AG08395 (cell line): ENCODE results near the gene SLC41A2.
"Not testable (repeated sequence)": the region's sequence is repeated elsewhere in the genome, so short reads cannot be mapped to it uniquely, and the experiment has no call there.

Experiments used
- DNase-seq: peaks from one replicate; pipeline ENCODE4 v3.0.0; 2012; ENCODE audit warnings: mixed read lengths, low spot score

The SLC41A2 gene

DNA sequence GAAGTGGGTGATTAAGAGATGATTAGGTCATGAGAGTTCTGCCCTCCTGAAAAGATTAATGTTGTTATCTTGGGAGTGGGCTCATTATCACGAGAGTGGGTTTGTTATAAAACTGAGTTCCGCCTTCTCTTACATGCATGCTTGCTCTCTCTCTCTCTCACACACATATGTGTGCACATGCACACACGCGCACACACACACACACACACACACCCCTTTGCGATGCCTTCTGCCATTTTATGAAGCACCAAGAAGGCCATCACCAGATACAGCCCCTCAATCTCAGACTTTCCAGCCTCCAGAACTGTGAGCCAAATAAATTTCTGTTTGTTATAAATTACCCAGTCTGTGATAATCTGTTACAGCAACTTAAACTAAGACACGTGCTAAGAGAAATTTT lies 5.7 kb upstream of the SLC41A2 start:
- no peak for DNase-seq

DNA sequence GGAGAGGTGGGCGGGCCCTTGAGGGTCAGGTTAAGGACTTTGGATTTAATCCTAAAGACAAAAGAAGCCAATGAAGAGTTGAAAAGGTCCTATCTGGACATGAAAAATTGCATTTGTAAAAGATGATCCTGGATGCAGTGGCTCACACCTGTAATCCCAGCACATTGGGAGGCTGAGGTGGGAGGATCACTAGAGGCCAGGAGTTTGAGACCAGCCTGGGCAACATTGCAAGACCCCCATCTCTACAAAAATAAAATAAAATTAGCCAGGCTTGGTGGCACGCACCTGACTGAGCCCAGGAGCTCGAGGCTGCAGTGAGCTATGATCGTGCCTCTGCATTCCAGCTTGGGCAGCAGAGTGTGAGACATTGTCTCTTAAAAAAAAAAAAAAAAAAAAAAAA lies 2.4 kb upstream of the SLC41A2 start:
- no peak for DNase-seq

DNA sequence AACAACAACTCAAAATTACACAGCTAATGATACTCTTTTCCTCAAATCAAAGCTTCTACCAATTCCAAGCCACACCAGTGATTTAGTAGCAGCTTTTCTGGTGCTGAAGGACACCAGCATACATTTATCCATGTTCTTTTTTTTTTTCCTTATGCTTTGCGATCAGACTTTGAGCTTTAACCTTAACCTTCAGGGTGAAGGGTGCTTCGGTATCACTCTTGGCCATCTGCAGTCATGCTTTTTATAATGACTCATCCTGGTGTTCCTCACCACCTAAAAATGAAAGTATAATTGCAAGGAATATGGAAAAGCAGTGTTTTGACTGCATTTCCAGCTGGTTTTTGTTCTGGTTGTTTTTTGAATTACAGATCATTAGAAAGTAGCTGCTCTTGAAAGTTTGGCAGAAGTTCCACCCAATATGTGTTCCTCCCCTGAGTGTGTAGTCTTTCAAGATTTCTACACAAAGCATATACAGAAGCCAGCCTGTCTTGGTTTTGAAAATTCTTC lies 1.3 kb upstream of the SLC41A2 start:
- peak; percentile 50 for DNase-seq

DNA sequence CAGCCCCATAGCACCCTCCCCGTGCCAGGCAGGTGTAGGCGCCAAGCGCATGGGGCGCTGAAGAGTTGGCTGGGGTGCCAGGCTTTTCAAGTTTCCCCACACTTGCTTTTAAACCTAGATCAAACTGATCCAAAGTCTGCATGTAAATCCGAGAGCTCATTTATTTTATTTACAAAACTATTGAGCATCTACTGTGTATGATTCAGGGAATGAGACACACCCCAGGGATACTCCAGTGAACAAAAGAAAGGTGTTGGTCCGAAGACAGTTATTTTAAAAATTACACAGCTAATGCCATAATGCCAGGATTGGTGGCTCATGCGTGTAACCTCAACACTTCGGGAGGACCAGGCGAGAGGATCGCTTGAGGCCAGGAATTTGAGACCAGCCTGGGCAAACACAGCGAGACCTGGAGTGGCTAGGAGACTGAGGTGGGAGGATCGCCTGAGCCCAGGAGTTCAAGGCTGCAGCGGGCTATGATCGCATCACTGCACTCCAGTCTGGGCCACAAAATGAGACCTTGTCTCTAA lies 780 bp upstream of the SLC41A2 start:
- DNase-seq: no peak

DNA sequence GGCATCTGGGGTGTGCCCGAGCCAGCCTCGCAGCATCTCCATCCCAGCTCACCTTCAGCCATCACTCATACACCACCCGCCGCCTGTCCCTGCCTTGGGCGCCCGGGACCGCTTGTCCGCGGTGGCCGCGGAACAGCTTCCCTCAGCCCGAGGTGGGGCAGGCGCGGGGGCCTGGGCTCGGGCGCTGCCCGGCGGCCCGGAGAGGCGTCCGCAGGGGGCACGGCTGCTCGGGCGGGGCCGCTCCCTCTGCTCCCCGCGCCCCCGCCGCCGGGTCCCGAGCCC lies 430 bp downstream of the SLC41A2 start:
- peak; percentile 21 for DNase-seq

DNA sequence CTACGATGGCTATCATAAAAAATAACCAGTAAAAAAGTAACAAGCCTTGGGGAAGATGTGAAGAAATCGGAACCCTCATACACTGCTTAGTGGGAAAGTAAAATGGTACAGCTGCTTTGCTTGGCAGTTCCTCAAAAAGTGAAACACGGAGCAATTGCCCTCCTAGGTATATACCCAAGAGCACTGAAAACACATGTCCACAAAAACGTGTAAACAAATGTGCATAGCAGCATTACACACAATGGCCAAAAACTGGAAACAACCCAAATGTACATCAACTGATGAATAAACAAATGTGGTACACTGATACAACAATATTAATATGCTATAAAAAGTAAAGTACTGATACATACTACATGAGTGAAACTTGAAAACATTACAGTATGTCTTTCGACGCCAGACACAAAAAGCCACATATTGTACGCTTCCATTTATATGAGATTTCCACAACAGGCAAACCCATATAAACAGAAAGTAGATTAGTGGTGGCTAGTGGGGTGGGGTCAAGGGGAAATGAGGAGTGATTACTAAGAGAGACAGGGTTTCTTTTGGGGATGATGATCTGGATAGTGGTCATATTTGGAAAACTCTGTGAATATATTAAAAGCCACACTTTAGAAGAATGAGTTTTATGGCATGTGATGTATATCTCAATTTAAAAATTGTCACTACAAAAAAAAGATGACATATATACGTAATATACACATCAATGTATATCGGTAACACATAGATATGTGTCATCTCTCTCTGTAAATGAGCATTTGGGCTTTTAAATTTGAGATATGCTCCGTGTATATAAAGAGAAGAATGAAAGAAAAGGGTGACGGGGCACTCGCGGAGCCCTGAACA lies 996 bp downstream of the SLC41A2 start:
- DNase-seq: no peak

DNA sequence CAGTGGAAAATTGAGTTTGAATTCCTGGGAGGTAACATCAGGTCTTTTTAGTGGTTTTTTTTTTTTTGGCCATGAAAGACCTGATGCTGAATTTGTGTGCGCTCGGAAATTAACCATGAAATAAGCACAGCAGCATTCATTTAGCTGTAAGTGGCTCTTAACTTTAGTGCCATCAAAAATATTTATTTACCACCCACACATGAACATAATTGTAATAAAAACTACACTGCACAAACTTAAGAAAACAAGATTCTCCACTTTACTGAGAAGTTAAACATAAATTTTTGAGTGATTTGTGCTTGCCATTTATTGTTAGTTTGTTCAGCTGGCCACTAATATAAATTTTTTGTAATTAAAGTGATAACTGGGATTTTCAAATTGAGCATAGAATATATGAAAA lies 2.4 kb downstream of the SLC41A2 start:
- DNase-seq: no peak

DNA sequence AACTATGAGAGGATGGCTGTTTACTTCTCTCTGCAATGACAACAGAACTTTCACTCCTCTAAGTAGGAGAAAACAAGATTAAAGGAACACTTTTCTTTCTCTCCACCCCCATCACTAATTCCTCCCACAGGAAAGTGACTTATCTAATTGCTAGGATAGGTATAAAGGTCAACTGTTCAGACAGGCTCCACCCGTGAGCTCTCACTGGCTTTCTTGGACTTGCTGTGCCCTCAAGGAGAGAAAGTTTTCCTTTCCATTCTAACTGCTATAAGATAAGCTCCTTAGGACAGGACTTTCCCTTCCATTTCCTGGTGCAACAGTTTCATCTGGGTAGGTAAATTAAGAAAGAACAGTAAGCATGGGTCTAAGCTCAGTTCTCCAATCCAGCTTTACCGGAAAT lies 4.8 kb downstream of the SLC41A2 start:
- no peak for DNase-seq

DNA sequence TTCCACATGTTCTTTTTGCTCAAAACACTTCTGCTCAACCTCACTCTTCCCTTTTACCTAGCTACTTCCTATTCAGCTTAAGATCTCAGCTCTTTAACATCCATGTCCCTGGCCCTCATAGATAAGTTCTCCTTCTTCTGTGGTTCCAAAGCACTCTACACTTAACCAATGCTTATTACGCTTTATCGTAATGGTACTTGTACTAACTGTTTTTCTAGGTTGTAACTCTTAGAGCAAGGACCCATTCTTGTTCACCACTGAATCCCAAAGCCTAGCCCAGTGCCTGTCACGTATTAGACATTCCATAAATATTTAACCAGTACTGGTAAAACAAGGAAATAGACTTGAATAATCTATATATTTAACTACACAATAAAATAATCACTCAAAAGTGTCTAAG lies 5.3 kb downstream of the SLC41A2 start:
- no peak for DNase-seq

DNA sequence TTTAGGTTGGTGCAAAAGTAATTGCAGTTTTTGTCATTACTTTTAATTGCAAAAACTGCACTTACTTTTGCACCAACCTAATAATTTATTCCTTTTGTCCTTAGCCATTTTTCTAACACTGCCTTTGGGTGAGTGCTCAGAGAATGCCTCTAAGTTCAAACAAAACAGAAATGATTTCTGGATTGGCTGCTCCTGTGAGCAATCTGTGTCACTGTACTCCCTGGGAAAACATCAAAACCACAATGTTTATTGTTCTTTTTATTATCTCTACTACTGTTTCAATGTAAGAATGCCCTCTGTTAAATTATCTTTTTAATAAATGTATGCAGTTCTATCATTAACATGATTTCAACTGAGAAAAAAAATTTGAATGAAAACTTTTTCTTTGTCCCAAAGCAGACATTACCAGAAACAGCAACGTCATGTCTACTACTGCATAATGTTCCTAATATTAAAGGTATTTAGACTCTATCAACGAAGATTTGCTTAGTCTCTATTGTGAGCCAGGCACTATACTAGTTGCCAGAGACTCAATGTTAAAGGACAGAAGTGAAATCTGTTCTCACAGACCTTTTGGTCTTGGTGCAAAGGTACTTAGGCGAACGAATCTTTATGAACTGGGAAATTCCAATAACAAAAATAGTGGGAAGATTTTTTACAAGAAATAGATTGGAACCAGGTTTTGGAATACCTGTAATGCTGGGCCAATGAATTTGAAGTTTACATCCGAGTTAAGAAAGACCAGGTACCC lies 6.2 kb downstream of the SLC41A2 start:
- peak; percentile 28 for DNase-seq

DNA sequence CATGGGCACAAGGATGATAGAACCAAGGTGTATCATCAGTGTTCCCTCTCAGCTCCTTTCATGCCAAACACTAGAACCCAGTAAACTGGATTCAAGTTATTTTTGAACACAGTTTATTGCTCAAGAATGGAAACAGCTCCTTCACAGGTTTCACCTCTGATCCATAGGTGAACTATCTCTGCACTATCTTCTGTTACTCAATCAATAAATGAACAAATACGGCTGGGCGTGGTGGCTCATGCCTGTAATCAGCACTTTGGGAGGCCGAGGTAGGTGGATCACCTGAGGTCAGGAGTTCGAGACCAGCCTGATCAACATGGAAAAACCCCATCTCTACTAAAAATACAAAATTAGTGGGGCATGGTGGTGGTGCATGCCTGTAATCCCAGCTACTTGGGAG lies 9.4 kb downstream of the SLC41A2 start:
- DNase-seq: not testable (repeated sequence)

DNA sequence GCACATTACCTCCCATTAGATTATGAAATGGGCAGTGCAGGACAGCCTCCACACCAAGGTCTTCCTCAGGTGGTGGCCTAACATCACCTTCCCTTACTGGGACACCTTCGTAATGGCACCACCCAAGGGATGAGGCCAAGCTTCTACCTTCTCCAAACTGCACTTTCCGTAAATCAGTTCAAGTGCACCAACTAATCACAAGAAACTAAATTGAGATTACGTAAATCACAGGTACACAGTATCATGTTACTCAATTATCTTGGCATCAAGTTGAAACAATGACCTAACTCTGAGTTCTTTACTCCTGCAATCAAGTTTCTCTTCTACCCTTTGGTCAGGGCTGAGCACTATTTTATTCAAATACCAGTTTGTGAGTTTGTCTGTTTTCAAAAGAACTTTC lies 13.8 kb downstream of the SLC41A2 start:
- no peak for DNase-seq

DNA sequence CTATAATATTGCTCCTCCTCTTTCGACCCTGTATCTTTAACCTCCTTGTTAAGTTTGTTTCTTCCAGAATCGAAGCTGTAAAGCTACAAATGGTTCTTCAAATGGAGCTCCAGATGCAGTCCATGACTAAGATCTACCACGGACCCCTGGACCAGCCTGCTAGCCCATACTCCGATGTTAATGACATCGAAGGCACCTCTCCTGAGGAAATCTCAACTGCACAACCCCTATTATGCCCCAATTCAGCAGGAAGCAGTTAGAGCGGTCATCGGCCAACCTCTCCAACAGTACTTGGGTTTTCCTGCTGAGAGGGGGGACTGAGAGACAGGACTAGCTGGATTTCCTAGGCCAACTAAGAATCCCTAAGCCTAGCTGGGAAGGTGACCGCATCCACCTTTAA lies 14.7 kb downstream of the SLC41A2 start:
- not testable (repeated sequence) for DNase-seq

DNA sequence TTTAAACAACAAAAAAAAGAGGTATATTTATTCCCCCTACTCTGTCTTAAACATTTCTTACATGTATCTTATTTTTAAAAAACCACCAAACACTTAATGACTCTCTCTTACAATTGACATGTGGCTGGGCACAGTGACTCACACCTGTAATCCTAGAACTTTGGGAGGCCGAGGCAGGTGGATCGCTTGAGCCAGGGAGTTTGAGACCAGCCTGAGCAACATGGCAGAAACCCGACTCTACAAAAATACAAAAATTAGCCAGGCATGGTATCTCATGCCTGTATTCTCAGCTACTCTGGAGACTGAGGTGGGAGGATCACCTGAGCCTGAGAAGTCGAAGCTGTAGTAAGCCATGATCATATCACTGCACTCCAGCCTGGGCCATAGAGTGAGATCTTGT lies 16.0 kb downstream of the SLC41A2 start:
- no peak for DNase-seq

DNA sequence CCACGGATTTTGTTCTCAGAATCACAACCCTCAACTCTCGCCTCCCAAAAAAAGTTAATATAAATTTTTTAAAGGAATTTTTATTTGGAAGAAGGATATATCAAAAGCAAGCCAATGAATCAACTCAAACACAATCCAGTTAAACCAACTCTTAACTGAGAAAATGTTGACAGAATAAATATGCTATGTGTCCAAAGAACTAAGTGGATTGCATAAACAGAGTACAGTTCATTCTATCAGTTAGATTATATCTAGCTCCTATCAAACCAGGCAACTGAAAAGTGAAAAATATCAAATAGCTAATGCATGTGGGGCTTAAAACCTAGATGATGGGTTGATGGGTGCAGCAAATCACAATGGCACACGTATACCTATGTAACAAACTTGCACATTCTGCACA lies 16.6 kb downstream of the SLC41A2 start:
- DNase-seq: no peak

DNA sequence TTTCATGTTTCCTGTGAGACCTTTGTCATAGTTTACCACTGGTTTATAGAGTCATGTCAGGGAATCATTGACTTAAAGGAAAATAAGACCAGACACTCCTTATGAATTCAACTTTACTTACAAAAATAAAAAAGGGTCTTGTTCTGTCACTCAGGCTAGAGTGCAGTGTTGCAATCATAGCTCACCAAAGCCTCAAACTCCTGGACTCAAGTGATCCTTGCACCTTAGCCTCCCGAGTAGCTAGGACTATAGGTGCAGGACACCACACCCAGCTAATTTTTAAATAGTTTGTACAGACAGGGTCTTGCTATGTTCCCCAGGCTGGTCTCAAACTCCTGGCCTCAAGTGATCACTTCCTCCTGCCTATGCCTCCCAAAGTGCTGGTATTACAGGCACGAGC lies 19.0 kb downstream of the SLC41A2 start:
- DNase-seq: no peak

DNA sequence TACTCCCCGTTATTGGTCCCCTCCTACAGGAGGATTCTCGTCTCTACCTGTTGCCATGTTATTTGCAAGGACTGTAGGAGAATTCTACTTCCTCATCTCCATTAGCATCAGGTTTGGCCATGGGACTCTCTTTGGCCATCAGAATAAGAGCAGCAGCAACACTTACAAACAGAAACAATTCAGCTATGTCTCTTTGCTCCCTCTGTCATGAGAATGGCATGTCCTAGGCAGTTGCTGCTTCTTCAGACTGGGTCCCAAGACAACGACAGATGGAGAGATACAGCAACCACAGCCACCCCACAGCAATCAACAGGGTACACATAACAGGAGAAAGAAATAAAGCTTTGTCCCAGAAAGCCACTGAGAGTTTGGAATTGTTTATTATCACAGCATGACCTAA lies 19.7 kb downstream of the SLC41A2 start:
- peak; percentile 21 for DNase-seq

DNA sequence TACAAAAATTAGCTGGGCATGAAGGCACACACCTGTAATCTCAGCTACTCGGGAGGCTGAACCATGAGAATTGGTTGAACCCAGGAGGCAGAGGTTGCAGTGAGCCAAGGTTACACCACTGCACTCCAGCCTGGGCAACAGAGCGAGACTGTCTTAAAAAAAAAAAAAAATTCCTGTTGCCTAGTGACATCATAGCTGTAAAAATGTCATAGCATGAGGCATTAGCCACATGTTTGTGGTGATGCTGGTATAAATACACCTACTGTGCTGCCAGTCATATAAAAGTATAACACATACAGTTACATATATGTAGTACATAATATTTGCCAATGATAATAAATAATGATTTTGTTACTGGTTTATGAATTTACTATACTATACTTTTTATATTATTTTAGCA lies 22.2 kb downstream of the SLC41A2 start:
- no peak for DNase-seq

DNA sequence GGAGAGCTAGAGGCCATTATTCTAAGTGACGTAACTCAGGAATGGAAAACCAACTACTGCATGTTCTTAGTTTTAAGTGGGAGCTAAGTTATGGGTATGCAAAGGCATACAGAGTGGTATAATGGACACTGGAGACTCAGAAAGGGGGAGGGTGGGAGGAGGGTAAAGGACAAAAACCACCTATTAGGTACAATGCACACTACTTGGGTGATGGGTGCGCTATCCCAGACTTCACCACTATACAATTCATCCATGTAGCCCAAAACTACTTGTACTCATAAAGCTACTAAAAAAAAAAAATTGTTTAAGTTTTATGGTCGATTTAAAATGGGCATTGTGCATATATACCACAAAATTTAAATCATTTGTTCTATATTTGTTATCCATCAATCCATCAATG lies 24.3 kb downstream of the SLC41A2 start:
- no peak for DNase-seq

DNA sequence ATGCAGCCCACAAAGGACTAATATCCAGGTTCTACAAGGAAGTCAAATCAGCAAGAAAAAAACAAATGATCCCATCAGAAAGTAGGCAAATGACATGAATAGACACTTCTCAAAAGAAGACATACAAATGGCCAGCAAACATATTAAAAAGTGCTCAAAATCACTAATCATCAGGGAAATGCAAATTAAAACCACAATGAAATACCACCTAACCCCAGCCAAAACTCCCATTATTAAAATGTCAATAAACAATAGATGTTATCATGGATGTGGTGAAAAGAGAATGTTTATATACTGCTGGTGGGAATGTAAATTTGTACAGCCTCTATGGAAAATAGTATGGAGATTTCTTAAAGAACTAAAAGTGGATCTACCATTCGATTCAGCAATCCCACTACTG lies 25.0 kb downstream of the SLC41A2 start:
- no peak for DNase-seq

DNA sequence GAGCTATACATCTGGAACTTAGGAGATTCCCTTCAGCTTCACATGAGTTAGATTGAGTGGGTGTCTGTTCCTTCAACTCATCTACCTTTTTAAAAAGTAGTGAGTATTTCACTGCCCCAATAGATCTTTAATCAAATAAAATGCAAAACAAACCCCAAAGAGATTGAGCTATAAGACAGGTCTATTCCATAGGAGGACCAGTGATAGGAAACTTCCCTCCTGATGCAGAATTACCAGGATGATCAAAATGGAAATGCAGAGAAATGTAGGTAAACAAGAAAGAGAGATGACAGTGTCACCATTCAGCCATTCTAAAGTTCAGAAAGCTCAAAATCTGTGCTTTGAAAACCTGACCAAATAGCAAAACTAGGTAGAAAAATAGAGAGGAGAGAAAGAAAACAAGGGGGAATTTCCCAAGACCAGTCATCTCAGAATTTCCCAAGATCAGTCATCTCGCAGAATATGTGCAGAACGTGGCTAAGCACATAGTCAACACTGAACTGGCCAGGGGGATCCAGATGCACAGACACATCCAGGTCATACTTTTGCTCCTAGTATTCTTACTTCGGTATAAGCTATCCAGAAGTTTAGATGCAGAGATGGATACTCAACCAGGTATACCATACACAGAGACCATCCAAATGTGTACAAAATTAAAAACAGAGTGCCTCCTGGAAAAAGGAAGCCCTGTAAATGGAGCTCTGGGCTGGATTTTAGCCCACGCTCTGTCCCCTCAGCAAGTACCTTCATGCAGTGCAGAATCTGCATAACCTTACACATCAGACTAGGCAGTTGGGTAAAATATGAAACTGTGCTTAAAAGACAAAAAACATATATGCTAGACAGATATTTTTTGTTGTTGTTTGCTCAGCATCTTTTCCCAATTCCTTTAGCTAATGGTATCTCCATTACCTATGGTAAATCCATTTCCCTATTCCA lies 27.4 kb downstream of the SLC41A2 start:
- DNase-seq: peak; percentile 26

DNA sequence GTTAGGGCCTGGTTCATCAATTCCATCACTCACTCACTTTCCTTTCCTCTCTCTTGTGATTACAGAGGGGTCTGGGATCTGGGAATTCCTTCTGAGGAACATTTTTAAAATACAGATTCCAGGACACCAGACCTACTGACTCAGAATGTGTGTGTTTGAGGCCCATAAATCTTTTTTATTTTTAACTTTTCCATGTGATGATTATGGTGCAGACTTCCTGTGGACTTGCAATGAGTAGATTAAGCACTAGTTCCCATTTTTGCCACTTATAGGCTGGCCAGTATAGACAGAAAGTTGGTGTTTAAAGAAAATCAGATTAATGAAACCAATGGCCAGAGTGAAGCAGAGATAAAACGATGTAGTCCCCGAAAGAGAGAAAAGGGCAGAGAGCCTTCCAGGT lies 28.1 kb downstream of the SLC41A2 start:
- no peak for DNase-seq
